ENCODE data around the gene PANK3.
"Not testable (repeated sequence)": the region's sequence is repeated elsewhere in the genome, so short reads cannot be mapped to it uniquely, and the experiment has no call there.

The PANK3 gene

GRCh38 chr5:168596122-168596521, 17.0 kb upstream of the PANK3 start:
- in situ Hi-C loops (cut with MboI; ENCODE audit: low sequenced_read_pairs), result not testable (repeated sequence)

- in situ Hi-C loops (cut with MboI; ENCODE audit: low sequenced_read_pairs), result no loop called here
These were observed 12.8 kb upstream of the PANK3 start for GRCh38 chr5:168592014-168592368.

- in situ Hi-C loops (cut with MboI; ENCODE audit: low sequenced_read_pairs), result no loop called here
These were observed 12.3 kb upstream of the PANK3 start for GRCh38 chr5:168591302-168592013.

- in situ Hi-C loops (cut with MboI; ENCODE audit: low sequenced_read_pairs), result no loop called here
These were observed 11.5 kb upstream of the PANK3 start for GRCh38 chr5:168590666-168591065.

- in situ Hi-C loops (cut with MboI; ENCODE audit: low sequenced_read_pairs), result no loop called here
These were observed 8.8 kb upstream of the PANK3 start for GRCh38 chr5:168587987-168588386.

- in situ Hi-C loops (cut with MboI; ENCODE audit: low sequenced_read_pairs), result no loop called here
These were observed 6.1 kb upstream of the PANK3 start for GRCh38 chr5:168585119-168585856.

GRCh38 chr5:168583742-168584482, 4.7 kb upstream of the PANK3 start:
- in situ Hi-C loops (cut with MboI; ENCODE audit: low sequenced_read_pairs), result no loop called here

GRCh38 chr5:168580814-168581469, 1.8 kb upstream of the PANK3 start:
- in situ Hi-C loops (cut with MboI; ENCODE audit: low sequenced_read_pairs), result not testable (repeated sequence)

- in situ Hi-C loops (cut with MboI; ENCODE audit: low sequenced_read_pairs), result no loop called here
These were observed 1.0 kb upstream of the PANK3 start for GRCh38 chr5:168580227-168580508.

- in situ Hi-C loops (cut with MboI; ENCODE audit: low sequenced_read_pairs), result no loop called here
These were observed 489 bp upstream of the PANK3 start for GRCh38 chr5:168579488-168580226.

GRCh38 chr5:168578006-168578405, 1.2 kb downstream of the PANK3 start:
- in situ Hi-C loops (cut with MboI; ENCODE audit: low sequenced_read_pairs), result no loop called here

- in situ Hi-C loops (cut with MboI; ENCODE audit: low sequenced_read_pairs), result no loop called here
These were observed 3.5 kb downstream of the PANK3 start for GRCh38 chr5:168575391-168576372.

- in situ Hi-C loops (cut with MboI; ENCODE audit: low sequenced_read_pairs), result not testable (repeated sequence)
These were observed 5.0 kb downstream of the PANK3 start for GRCh38 chr5:168574156-168574555.

- in situ Hi-C loops (cut with MboI; ENCODE audit: low sequenced_read_pairs), result not testable (repeated sequence)
These were observed 5.5 kb downstream of the PANK3 start for GRCh38 chr5:168573663-168574062.

GRCh38 chr5:168570490-168571328, 8.5 kb downstream of the PANK3 start:
- in situ Hi-C loops (cut with MboI; ENCODE audit: low sequenced_read_pairs), result no loop called here

- in situ Hi-C loops (cut with MboI; ENCODE audit: low sequenced_read_pairs), result no loop called here
These were observed 10.4 kb downstream of the PANK3 start for GRCh38 chr5:168568738-168569137.

GRCh38 chr5:168563959-168564358, 15.2 kb downstream of the PANK3 start:
- in situ Hi-C loops (cut with MboI; ENCODE audit: low sequenced_read_pairs), result no loop called here

GRCh38 chr5:168562279-168562678, 16.9 kb downstream of the PANK3 start:
- in situ Hi-C loops (cut with MboI; ENCODE audit: low sequenced_read_pairs), result no loop called here

- in situ Hi-C loops (cut with MboI; ENCODE audit: low sequenced_read_pairs), result no loop called here
These were observed 21.8 kb downstream of the PANK3 start for GRCh38 chr5:168557389-168557788.

Measured in hTERT RPE-1 (cell line).